Amygdala (tissue), 56 donors: ENCODE data around the gene EEIG2.
"Not testable (repeated sequence)": the region's sequence is repeated elsewhere in the genome, so short reads cannot be mapped to it uniquely, and the experiment has no call there.

Experiments used
- DNase-seq, 56 donors: peaks; one replicate each; lab custom pipeline; 2025; lab: John Stamatoyannopoulos, UW

EEIG2 gene

DNA sequence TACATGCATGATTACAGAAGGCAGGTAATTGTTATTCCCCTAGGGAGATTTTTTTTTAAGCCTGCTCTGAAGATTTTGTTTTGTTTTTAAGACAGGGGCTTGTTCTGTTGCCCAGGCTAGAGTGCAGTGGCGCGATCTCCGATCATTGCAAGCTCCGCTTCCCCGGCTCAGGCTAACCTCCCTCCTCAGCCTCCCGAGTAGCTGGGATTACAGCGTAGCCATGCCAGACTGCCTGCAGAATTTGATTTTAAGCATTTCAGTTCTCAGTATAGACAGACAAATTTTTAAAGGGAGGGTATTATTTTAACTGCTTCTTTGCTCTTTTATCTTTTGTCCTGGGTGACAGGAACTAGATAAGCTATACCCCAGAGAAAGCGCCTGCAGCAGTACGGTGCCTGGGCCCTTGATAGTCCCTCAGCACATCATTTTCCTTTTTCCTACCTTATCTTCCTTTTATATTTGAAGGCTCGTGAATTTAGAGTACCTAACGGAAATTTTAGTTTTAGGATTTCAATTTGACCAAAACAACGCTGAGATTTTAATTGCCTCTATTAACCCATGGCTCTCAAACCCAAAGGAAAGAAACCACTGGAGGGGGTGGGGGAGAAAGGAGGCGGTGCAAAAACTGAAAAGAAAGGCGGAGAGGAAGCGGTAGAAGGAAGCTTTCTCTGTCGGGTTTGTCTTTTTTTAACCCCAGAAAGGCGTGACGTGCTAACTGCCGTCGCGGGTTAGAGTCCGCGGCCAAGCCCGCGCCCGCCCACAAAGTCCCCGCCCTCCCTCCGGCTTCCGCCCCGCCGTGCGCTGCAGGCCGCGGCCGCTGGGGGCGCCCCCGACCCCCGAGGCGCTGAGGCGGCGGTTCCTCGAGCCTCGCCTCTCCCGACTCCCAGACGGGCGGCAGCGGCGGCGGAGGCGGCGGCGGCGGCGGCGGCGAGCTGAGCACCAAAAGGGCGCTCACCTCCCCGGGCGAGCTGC lies at the start of gene EEIG2:
Gene EEIG2 (plus strand): TSS at position 886 of the 972 bp plus-strand sequence. CDS start 329 bp downstream, outside the sequence.
- DNase-seq, result peak in 52 of 56 donors; percentile 2 to 81 (median 55)

DNA sequence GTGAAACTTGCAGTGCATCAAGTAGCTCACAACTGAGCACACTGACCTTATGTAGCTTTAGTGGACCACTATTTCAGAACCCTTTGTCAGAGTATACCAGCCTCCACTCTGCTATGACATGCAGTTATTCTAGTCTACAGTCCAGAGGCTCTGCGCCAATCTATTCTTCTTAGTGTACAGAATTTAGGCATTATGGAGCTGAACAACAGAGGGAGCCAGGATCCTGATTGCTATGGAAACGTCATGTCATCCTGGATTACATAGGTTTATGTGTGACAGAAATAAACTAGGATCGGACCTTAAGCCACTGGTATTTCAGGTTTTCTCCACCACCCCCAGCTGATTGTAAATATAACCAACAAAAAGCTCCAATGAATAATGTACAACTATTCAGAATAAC lies 48.1 kb upstream of the EEIG2 start:
- DNase-seq, result peak in 2 of 56 donors; percentile 1 to 3

DNA sequence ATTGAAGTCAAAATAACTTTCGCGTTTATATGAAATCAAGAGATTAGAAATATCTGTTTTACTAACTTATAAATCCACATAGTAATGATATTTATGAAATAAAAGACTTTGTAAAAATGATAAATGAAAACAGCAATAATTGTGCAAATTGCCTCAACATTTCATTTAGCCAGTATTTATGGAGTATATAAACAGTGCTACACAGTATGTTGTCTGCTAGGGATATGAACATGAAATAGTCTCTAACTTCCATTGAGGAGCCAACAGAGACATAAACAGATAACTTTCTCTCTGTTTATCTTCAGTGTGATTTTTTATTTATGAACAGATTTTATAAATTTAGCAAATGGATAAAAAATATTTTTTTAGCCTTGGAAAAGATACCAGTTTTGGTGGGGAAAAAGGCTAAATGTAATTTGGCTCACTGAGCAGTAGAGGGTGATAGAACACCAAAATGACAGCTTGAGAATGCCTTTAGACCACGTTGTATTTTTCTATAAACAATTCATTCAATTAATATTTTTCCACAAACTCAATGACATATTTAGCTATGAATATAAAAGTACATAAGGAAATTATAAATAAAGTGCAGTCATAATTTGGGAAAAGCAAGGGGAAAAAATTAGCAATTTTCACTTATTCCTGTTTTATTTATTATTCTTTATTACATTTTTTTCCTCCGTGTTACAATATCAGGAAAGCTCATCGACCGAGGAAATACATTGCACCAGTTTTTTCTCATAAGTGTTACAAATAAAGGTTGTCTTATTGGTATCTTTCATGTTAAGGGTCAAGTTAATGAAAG lies 47.5 kb upstream of the EEIG2 start:
- peak in 2 of 56 donors; percentile 1 to 8 for DNase-seq

DNA sequence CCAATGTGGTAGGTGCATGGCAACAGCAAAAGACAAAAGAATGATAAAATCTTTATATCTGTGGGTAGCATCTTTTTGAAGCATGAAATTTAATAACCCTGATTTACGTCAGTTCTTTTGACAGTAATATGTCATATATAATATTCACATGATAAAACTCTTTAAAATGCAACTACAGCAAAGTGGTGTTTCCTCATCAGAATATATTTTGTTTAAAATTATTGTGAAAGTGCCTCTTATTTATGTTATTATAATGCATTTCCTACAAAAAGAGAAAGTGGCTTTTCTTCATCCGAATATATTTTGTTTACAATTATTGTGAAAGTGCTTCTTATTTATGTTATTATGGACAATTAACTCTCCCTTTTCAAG lies 46.9 kb upstream of the EEIG2 start:
- DNase-seq, result no peak

DNA sequence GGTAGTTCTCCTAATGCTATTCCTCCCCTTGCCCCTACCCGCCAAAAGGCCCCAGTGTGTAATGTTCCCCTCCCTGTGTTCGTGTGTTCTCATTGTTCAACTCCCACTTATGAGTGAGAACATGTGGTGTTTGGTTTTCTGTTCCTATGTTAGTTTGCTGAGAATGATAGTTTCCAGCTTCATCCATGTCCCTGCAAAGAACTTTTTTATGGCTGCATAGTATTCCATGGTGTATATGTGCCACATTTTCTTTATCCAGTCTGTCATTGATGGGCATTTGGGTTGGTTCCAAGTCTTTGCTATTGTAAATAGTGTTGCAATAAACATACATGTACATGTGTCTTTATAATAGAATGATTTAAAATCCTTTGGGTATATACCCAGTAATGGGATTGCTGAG lies 46.0 kb upstream of the EEIG2 start:
- DNase-seq, result not testable (repeated sequence)

DNA sequence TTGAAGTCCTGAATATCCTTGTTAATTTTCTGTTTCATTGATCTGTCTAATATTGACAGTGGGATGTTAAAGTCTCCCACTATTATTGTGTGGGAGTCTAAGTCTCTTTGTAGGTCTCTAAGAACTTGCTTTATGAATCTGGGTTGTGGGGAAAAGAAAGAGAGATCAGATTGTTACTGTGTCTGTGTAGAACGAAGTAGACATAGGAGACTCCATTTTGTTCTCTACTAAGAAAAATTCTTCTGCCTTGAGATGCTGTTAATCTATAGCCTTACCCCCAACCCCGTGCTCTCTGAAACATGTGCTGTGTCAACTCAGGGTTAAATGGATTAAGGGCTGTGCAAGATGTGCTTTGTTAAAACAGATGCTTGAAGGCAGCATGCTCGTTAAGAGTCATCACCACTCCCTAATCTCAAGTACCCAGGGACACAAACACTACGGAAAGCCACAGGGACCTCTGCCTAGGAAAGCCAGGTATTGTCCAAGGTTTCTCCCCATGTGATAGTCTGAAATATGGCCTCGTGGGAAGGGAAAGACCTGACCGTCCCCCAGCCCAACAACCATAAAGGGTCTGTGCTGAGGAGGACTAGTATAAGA lies 42.5 kb upstream of the EEIG2 start:
- not testable (repeated sequence) for DNase-seq

DNA sequence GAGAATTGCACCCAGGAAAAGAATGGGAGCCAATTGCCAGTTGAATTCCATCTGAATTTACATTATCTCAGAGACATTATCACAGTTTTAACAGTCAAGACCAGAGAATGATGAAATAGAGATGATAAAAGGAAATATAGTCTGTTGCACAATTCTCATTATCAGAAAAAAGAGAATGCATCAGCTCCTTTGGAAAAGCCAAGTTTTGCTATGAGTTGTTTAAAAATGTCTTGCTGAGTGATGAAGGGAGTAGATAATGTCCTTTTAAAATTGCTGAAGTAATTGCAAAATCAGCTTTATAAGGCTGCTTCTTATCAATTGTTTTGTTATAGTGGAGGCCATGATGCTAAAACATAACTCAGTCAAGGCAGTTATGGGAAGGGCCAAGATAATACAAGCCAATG lies 37.9 kb upstream of the EEIG2 start:
- DNase-seq, result no peak

DNA sequence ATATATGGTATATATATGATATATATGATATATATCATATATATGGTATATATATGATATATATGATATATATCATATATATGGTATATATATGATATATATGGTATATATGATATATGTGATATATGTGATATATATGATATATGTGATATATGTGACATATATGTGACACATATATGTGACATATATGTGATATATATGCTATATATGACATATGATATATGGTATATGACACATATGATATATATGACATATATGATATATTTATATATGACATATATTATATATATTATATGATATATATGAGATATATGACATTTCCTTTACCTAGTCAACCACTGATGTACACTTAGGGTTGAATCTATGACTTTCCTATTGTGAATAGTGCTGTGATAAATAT lies 36.1 kb upstream of the EEIG2 start:
- no peak for DNase-seq

DNA sequence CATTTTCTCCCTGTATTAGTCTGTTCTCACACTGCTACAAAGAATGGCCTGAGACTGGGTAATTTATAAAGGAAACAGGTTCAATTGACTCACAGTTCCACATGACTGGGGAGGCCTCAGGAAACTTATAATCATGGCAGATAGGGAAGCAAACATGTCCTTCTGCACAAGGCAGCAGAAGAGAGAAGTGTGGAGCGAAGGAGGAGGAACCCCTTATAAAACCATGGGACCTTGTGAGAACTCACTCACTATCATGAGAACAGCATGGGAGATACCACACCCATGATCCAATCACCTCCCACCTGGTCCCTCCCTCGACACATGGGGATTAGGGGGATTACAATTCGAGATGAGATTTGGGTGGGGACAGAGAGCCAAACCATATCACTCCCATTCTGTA lies 35.2 kb upstream of the EEIG2 start:
- no peak for DNase-seq

DNA sequence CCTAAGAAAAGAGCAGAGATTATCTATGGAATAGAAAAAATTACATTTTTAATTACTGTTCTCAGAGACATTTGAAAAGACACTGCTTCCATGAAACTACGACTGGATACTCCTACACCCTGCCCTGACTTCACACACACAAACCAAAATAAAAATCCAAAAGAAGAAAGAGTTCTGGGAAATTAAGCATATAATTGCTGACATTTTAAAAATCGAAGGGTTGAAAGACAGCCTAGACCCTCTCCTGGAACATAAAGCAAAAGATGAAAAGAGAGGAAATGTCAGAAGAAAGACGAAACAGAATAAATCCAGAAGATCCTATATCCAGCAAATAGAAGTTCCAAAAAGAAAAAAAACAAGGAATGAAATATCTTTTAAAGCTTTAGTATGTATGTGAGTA lies 32.8 kb upstream of the EEIG2 start:
- no peak for DNase-seq

DNA sequence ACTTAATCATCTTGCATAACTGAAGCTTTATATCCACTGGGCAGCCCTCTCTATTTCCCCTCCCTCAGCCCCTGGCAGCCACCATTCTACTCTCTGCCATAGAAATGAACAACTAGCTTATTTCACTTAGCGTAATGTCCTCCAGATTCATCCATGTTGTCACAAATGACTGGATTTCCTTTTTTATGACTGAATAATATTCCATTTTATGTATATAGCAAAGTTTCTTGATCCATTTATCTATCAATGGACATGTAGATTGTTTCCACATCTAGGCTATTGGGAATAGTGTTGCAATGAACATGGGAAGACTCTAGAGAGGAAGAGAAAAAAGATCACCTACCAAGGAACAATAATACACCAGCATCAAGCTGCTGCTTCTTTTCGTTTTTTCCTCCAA lies 32.1 kb upstream of the EEIG2 start:
- DNase-seq, result no peak

DNA sequence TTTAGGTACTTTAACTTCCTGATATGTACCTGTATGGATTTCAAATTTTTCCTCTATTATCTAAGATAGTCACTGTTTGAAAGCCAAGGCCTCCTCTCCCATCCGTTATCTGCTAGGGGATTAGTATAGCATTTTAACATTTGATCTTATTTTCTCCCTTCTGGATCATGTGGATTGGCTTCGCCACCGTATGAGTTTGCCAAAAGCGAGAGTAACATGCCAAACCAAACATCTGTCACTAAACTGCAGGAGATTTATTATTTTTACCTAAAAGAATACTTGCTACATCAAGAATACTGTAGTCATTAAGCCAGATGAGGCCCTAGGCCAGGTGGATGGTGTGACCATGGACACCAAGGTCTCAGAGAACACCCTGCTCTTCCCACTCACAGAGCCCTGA lies 28.5 kb upstream of the EEIG2 start:
- DNase-seq, result no peak

DNA sequence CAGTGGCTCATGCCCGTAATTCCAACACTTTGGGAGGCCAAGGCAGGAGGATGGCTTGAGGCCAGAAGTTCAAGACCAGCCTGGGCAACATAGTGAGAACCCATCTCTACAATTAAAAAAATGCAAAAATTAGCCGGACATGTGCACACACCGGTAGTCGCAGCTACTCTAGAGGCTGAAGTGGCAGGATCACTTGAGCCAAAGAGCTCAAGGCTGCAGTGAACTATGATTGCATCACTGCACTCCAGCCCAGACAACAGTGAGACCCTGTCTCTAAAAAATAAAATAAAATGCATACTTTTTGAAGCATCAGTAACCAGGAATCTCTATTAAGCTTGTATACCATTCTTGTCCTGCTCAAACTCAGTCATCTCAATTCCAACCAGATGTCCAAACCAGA lies 27.2 kb upstream of the EEIG2 start:
- DNase-seq, result no peak

DNA sequence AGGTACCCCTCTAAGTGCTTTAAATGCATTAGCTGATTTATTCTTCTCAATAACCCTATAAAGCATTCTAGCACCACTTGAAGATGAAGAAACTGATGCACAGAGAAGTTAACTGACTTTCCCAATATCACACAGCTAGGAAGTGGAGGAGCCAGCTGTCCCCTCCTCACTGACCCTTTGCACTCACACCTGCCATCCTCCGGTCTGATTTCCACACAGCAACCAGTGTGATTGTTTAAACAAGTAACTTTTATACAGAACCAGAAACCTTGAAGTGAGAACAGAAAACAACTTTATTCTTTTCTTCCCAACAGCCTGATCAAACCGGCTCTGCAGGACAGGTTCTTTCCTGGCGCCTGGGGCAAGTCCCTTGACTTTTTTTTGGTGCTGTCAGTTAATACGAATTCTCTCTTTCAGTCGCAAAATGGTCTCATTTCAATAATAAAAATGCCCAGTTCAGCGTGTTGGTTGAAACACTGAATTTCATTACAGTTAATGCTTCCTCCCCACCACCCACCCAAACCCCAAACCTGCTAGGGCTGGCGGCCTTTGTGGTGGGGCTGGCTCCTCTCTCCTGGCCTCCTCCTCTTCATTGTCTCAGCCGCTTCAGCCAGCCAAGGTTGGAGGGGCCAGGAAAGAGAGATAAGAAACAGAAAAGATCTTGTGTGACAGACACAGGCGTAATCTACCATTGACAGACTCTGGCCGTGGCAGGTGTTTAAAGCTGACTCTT lies 26.4 kb upstream of the EEIG2 start:
- DNase-seq, result no peak

DNA sequence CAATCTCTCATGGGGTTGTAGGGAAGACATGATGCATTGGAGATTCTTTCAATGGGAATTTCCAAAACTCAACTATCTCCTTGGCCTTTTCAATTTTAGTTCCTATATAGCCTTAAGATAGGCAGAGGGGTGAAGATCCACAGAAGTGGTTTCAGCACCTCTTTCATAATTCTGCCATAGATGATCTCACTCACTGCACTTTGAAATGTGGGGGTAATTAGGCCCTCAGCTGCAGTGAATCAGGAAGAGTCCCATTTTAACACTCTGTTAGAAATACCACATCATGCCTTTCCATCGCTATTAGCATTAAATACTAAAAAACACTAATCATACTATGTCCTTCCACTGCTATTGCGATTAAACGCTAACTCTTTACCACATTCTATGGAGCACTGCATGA lies 25.1 kb upstream of the EEIG2 start:
- no peak for DNase-seq

DNA sequence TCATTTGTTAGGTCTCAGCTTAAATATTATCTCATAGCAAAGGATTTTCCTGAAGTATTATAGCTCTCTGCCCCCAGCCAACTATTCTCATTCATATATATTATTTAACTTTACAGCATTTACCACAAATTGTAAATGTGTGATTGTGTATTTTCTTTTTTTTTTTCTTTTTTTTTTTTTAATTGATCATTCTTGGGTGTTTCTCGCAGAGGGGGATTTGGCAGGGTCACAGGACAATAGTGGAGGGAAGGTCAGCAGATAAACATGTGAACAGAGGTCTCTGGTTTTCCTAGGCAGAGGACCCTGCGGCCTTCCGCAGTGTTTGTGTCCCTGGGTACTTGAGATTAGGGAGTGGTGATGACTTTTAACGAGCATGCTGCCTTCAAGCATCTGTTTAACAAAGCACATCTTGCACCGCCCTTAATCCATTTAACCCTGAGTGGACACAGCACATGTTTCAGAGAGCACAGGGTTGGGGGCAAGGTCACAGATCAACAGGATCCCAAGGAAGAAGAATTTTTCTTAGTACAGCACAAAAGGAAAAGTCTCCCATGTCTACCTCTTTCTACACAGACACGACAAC lies 24.5 kb upstream of the EEIG2 start:
- DNase-seq, result not testable (repeated sequence)

DNA sequence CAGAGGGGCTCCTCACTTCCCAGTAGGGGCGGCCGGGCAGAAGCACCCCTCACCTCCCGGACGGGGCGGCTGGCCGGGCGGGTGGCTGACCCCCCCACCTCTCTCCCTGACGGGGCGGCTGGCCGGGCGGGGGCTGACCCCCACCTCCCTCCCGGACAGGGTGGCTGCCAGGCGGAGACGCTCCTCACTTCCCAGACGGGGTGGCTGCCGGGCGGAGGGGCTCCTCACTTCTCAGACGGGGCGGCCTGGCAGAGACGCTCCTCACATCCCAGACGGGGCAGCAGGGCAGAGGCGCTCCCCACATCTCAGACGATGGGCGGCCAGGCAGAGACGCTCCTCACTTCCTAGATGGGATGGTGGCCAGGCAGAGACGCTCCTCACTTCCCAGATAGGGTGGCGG lies 23.9 kb upstream of the EEIG2 start:
- DNase-seq, result not testable (repeated sequence)

DNA sequence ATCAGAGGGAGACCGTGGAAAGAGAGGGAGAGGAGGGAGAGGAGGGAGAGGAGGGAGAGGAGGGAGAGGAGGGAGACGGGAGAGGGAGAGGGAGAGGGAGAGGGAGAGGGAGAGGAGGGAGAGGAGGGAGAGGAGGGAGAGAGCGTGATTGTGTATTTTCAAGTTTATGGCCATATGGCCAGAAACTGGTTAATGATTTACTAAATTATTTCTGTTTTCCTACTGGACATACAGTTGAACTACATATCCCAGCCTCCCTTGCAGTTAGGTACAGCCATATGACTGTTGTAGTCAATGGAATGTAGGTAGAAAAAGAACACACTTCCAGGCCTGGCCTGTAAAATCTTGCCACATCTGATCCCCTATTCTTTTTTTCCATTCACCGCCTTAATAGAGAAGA lies 23.1 kb upstream of the EEIG2 start:
- DNase-seq, result not testable (repeated sequence)

DNA sequence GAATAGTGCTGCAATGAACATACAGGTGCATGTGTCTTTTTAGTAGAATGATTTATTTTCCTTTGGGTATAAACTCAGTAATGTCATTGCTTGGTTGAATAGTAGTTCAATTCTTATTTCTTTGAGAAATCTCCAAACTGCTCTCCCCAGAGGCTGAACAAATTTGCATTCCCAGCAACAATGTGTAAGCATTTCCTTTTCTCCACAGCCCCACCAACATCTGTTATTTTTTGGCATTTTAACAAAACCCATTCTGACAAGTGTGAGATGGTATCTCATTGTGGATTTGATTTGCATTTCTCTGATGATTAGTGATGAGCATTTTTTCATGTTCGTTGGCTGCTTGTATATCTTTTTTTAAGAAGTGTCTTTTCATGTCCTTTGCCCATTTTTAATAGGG lies 21.9 kb upstream of the EEIG2 start:
- DNase-seq, result no peak

DNA sequence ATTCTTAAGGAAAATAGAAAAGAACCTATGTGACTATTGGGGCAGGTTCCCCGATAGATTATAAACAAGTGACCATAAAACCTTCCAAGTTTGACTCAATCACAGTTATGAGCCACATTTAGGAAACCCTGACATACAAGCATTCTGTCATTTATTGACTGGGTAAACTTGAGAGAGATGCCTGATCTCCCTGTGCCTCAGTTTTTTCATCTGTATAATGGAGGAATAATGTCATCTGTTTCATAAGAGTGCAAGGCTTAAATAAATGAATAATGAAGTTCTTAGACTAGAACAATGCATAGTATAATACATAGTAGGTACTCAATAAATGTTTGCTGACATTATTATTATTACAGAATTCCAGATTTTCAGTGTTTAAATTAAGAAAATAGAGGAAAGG lies 18.9 kb upstream of the EEIG2 start:
- no peak for DNase-seq
